Measurements from ENCODE around the gene CHMP4A. TPM values are rescaled to one million over a fixed set of nuclear protein-coding genes. Genes with fewer than 3 reads are reported as not detected.
"Not testable (repeated sequence)": the region's sequence is repeated elsewhere in the genome, so short reads cannot be mapped to it uniquely, and the experiment has no call there.

The CHMP4A gene
- total RNA-seq, 1 experiment from 2014 or later, result 31.2 TPM

DNA sequence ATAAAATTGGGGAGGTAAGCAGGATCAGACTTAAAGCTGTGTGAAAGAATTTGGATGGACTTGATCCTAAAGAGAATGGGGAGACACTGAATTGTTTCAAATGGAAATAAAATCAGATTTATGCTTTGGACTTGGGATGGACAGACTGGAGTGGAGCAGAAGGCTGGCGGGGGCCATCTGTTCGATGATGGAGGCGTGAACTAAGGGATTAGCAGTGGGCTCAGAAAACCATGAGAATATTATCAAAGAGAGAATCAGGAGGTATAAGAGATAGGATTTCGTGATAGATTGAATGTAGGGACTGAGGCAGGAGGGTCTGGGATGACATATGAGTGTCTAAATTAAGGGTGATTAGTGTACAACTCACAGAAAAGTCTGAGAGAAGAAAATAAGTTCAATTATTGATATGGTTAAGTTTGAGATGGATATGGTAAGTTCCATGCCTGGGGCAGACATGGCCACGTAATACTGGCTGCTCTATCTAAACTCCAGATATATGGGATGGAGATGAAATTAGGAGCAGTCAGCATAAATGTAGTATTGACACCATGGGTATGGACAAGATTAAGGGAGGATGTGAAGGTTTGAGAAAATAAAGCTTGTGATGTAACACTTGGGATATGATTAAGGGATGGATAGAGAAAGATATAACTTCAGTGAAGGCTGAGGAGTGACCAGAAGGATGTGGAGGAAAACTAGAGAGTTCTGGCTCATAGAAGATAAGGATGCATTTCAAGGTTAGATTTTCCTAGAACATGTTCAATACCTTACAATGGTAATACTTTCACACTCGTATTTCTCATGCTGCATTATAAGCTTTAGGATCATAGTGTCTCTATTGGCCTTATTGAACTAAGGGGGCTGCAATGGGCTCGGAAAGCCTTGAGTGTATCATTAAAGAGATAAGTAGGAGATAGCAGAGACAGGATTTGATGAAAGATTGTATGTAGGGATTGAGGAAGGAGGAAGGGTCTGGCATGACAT is 8.8 kb downstream of the CHMP4A start:
- no TSS peak for BruUV-seq (replicated peaks)
- Histone ChIP-seq H2AFZ (no peak overlapping the region), H3K9me2 (ENCODE audit: insufficient read depth) (no peaks in the 10 kb centered on the region), H3K27me3 (ENCODE audit: insufficient read depth, low read depth) (no peaks in the 10 kb centered on the region), H3F3A (ENCODE audit: insufficient read depth, low read depth) (no peaks in the 10 kb centered on the region), H3K4me3 (no peak overlapping the region), H3K27ac (no peak overlapping the region), H3K9me3 (ENCODE audit: insufficient read depth, low read depth) (no peaks in the 10 kb centered on the region; the same call in 1 of the 2 replicates), H3K4me1 (replicated peaks; ENCODE audit: insufficient read depth) (no peaks in the 10 kb centered on the region), H3K79me2 (ENCODE audit: low read depth) (no peaks in the 10 kb centered on the region), H3K4me2 (no peak overlapping the region), H4K20me1 (ENCODE audit: insufficient read depth) (no peaks in the 10 kb centered on the region), H3K36me3 (ENCODE audit: low read depth) (no peaks in the 10 kb centered on the region)
- intact Hi-C loops (cut with micrococcal nuclease; ENCODE audit: unreplicated experiment), result no loop called here
- ChIA-PET CTCF (no interaction called here), POLR2A (ENCODE audit: unreplicated experiment) (no interaction called here)
- DNase-seq, result no peak
- TF ChIP-seq, protein P1, sequence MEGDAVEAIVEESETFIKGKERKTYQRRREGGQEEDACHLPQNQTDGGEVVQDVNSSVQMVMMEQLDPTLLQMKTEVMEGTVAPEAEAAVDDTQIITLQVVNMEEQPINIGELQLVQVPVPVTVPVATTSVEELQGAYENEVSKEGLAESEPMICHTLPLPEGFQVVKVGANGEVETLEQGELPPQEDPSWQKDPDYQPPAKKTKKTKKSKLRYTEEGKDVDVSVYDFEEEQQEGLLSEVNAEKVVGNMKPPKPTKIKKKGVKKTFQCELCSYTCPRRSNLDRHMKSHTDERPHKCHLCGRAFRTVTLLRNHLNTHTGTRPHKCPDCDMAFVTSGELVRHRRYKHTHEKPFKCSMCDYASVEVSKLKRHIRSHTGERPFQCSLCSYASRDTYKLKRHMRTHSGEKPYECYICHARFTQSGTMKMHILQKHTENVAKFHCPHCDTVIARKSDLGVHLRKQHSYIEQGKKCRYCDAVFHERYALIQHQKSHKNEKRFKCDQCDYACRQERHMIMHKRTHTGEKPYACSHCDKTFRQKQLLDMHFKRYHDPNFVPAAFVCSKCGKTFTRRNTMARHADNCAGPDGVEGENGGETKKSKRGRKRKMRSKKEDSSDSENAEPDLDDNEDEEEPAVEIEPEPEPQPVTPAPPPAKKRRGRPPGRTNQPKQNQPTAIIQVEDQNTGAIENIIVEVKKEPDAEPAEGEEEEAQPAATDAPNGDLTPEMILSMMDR (conservative IDR thresholded peaks at IDR 0.05), result no peak
- no peak for TF ChIP-seq EZH2 (IDR thresholded peaks at IDR 0.05; ENCODE audit: low read depth)

DNA sequence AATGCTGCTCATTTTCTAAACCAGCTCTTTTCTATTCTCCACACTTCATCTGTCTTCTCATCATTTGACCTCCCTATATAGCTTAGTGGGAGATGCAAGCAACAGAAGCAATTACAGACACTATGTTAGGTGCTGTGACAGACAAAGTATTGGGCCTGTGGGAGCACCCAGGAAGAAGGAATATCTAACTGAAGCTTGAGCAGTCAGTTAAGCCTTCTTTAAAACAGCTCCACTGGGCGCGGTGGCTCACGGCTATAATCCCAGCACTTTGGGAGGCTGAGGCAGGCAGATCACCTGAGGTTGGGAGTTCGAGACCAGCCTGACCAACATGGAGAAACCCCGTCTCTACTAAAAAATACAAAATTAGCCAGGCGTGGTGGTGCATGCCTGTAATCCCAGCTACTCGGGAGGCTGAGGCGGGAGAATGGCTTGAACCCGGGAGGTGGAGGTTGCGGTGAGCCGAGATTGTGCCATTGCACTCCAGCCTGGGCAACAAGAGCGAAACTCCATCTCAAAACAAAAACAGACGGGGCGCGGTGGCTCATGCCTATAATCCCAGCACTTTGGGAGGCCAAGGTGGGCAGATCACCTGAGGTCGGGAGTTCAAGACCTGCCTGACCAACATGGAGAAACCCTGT is 9.9 kb downstream of the CHMP4A start:
- H4K20me1 ChIP-seq (ENCODE audit: insufficient read depth); H3K9me2 ChIP-seq (ENCODE audit: insufficient read depth); BruUV-seq (replicated peaks); H3K9me3 ChIP-seq (ENCODE audit: insufficient read depth, low read depth); intact Hi-C loops (cut with micrococcal nuclease; ENCODE audit: unreplicated experiment); H3K27me3 ChIP-seq (ENCODE audit: insufficient read depth, low read depth); H3F3A ChIP-seq (ENCODE audit: insufficient read depth, low read depth); H3K27ac ChIP-seq; H3K4me1 ChIP-seq (replicated peaks; ENCODE audit: insufficient read depth); DNase-seq; POLR2A ChIA-PET (ENCODE audit: unreplicated experiment); H2AFZ ChIP-seq; H3K4me2 ChIP-seq; H3K4me3 ChIP-seq; H3K79me2 ChIP-seq (ENCODE audit: low read depth); H3K36me3 ChIP-seq (ENCODE audit: low read depth): not testable (repeated sequence)
- CTCF ChIA-PET, result interaction anchor here (0.7 kb wide), 1 partner anchor 42 kb away, joined by 3 read pairs; the partner anchor contains the start of gene IRF9

DNA sequence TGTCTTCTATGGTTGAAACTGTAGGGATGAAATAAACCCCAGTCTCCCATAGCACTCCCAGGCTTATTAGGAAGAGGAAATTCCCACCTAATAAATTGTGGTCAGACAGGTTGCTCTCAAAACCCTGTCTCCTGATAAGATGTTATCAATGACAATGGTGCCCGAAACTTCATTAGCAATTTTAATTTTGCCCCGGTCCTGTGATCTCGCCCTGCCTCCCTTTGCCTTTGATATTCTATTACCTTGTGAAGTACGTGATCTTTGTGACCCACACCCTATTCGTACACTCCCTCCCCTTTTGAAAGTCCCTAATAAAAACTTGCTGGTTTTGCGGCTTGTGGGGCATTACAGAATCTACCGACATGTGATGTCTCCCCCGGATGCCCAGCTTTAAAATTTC is 10.8 kb downstream of the CHMP4A start:
- H3F3A ChIP-seq (ENCODE audit: insufficient read depth, low read depth); CTCF ChIA-PET; H3K36me3 ChIP-seq (ENCODE audit: low read depth); H3K9me3 ChIP-seq (ENCODE audit: insufficient read depth, low read depth); H3K27me3 ChIP-seq (ENCODE audit: insufficient read depth, low read depth); H3K27ac ChIP-seq; intact Hi-C loops (cut with micrococcal nuclease; ENCODE audit: unreplicated experiment); BruUV-seq (replicated peaks); H3K9me2 ChIP-seq (ENCODE audit: insufficient read depth); H4K20me1 ChIP-seq (ENCODE audit: insufficient read depth); H3K4me2 ChIP-seq; H3K4me3 ChIP-seq; H3K79me2 ChIP-seq (ENCODE audit: low read depth); DNase-seq; H2AFZ ChIP-seq; H3K4me1 ChIP-seq (replicated peaks; ENCODE audit: insufficient read depth); POLR2A ChIA-PET (ENCODE audit: unreplicated experiment): not testable (repeated sequence)

DNA sequence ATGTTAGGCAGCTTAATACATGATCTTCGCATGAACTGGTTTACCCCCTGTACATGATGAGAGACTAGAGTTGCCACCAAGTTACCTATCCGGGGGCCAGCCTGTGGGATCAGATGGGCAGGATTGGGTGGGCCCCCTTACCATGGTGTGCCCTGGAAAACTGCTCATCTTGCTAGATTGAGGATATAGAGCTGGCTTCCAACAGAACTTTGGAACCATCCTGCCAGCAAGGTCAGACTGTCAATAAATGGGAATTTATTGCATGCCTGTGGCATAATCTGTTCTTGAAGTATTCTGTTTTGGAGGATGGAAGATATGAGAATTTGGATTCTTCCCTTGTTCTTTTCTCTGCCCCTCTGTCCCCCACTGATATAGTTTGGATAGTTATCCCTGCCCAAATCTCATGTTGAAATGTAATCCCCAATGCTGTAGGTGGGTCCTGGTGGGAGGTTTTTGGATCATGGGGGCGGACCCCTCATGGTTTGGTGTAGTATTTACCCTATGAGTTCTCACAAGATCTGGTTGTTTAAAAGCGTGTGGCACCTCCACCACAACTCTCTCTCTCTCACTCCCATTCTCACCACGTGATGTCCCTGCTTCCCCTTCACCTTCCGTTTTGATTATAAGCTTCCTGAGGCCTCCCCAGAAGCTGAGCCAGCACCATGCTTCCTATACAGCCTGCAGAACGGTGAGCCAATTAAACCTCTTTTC is 14.3 kb downstream of the CHMP4A start:
- BruUV-seq (replicated peaks), result no TSS peak
- H3K4me2 ChIP-seq, result no peak overlapping the region
- H3K27ac ChIP-seq, result no peak overlapping the region
- H3F3A ChIP-seq (ENCODE audit: insufficient read depth, low read depth), result peaks cover 8% of the 10 kb centered on the region; the same call in 1 of the 2 replicates
- intact Hi-C loops (cut with micrococcal nuclease; ENCODE audit: unreplicated experiment), result no loop called here
- POLR2A ChIA-PET (ENCODE audit: unreplicated experiment), result no interaction called here
- no peaks in the 10 kb centered on the region for H3K27me3 ChIP-seq (ENCODE audit: insufficient read depth, low read depth)
- TF ChIP-seq, protein P1 (conservative IDR thresholded peaks at IDR 0.05), result no peak
- no peak for TF ChIP-seq EZH2 (IDR thresholded peaks at IDR 0.05; ENCODE audit: low read depth)
- no peaks in the 10 kb centered on the region for H3K36me3 ChIP-seq (ENCODE audit: low read depth)
- no peak overlapping the region for H2AFZ ChIP-seq
- 0 out of 2 replicates have a peak, but pooled peaks cover 7% of the 10 kb centered on the region for H3K4me1 ChIP-seq (replicated peaks; ENCODE audit: insufficient read depth)
- CTCF ChIA-PET, result no interaction called here
- no peak for DNase-seq
- H3K4me3 ChIP-seq, result no peak overlapping the region
- H3K9me2 ChIP-seq (ENCODE audit: insufficient read depth), result no peaks in the 10 kb centered on the region
- no peaks in the 10 kb centered on the region for H4K20me1 ChIP-seq (ENCODE audit: insufficient read depth)
- no peaks in the 10 kb centered on the region; the same call in 1 of the 2 replicates for H3K9me3 ChIP-seq (ENCODE audit: insufficient read depth, low read depth)
- H3K79me2 ChIP-seq (ENCODE audit: low read depth), result peaks cover 31% of the 10 kb centered on the region
